Measurements from ENCODE around the gene OR6C2.

DNA sequence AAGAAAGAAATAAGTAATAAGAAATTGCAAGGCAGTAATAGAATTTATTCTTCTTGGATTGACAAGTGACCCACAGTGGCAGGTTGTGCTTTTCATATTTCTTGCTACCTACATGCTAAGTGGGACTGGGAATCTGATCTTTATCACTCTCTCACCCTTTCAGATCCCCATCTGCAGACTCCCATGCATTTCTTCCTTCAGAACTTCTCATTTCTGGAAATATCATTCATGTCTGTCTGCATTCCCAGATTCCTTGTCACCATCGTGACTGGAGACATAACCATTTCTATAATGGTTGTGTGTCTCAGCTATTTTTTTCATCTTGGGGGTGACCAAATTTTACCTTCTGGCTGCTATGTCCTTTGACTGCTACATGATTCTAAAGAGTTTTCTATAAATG is 47.5 kb upstream of the OR6C2 start:
- TF ChIP-seq, protein P1, sequence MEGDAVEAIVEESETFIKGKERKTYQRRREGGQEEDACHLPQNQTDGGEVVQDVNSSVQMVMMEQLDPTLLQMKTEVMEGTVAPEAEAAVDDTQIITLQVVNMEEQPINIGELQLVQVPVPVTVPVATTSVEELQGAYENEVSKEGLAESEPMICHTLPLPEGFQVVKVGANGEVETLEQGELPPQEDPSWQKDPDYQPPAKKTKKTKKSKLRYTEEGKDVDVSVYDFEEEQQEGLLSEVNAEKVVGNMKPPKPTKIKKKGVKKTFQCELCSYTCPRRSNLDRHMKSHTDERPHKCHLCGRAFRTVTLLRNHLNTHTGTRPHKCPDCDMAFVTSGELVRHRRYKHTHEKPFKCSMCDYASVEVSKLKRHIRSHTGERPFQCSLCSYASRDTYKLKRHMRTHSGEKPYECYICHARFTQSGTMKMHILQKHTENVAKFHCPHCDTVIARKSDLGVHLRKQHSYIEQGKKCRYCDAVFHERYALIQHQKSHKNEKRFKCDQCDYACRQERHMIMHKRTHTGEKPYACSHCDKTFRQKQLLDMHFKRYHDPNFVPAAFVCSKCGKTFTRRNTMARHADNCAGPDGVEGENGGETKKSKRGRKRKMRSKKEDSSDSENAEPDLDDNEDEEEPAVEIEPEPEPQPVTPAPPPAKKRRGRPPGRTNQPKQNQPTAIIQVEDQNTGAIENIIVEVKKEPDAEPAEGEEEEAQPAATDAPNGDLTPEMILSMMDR (IDR thresholded peaks at IDR 0.05): no peak
- no peak for TF ChIP-seq POLR2A (IDR thresholded peaks at IDR 0.05)

All from esophagus squamous epithelium (tissue), 4 donors.